CD4-positive, alpha-beta T cell treated with Interleukin-6 at 100 ng/mL for 8 hours (primary cell): ENCODE data around the gene ACER1.

Source experiments
- DNase-seq: peaks from one replicate; pipeline ENCODE4 v3.0.0-alpha.2; 2020; ENCODE audit warnings: mixed read lengths, low spot score

ACER1 gene

DNA sequence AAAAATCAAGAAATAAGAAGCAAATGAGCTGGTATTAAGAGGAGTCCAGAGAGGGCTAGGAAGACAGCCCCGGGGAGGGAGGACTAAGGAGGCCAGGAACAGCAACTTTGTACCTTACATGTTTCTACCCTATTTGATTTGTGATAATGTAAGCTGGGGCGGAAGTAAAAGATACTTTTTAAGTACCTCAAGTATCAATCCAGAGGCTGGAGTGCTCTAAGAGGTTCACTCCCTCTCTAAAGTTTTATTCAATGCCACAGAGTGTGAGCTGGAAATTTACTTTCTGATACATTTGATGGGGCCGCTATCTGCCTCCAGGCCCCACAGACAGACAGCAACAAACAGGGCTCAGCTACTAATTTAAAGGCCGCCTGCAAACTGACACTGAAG lies 65.0 kb downstream of the ACER1 start:
- DNase-seq, result no peak

- DNase-seq, result no peak
These were observed 65.6 kb downstream of the ACER1 start for GRCh38 chr19:6267552-6268381.

- DNase-seq, result no peak
These were observed 68.6 kb downstream of the ACER1 start for GRCh38 chr19:6264803-6265202.

GRCh38 chr19:6263735-6264444 lies 69.5 kb downstream of the ACER1 start:
- no peak for DNase-seq

DNA sequence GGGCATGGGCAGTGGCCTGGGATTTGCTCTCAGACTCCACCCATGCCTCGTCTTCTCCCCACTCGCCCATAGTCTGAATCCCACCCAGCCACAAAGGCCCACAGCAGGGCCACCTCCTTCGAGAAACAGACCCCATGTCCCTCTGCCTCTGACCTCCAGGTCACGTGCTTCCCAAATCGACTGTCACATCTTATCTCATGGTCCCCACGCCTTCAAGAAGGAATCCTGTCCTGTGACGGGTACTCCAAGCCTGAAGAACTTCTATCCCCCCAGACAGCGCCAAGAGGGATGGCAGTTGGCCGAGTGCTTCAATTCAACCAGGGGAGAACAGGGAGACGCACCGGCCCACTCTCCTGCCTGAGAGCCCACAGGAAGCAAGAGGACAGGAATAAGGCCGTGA lies 70.1 kb downstream of the ACER1 start:
- DNase-seq, result no peak

GRCh38 chr19:6262519-6262918 lies 70.9 kb downstream of the ACER1 start:
- DNase-seq, result no peak

DNA sequence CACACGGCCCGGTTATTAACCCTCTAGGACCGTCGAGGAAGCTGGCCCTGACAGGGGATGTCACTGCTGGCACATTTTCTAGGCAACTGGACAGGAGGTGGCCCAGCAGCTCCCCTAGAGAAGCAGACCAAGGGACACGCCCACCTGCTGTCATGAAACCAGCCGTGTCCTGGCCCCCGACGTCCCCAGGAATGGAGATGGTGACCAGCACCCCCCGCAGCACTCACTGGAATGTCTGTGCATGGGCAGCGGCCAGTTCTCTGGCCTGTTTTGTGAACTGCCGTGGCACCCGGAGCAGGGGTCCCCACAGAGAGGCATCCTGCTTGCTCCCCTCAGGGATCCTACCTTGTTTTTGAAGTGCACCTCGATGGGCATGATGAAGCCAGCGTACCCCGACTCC lies 71.5 kb downstream of the ACER1 start:
- DNase-seq, result no peak

- no peak for DNase-seq
These were observed 72.3 kb downstream of the ACER1 start for GRCh38 chr19:6260912-6261650.

GRCh38 chr19:6260376-6260775 lies 73.0 kb downstream of the ACER1 start:
- no peak for DNase-seq

DNA sequence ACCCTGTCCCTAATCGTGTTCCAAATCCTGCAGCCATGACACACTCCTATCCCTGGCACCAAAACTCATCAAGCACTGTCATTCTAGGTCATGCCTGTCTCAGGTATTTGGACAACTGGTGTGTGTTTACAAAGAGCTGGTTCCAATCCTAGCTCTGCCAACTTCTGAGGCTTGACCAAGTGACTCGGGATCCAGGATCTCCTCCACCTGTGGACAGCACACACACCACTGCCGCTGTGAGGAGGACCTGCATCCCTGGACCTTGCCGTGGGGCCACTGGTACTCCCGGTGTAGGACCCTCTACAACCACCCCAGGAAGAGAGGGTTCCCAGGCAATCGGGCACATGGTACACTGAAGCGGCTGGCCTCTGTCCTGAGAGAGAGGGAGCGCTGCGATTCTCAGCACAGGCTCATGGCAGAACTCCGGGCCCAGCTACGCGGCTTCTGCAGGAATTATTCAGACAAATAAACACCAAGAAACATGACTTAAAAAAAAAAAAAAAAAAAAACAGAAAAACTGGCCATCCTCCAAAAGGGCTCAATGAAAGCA lies 74.0 kb downstream of the ACER1 start:
- DNase-seq, result no peak

DNA sequence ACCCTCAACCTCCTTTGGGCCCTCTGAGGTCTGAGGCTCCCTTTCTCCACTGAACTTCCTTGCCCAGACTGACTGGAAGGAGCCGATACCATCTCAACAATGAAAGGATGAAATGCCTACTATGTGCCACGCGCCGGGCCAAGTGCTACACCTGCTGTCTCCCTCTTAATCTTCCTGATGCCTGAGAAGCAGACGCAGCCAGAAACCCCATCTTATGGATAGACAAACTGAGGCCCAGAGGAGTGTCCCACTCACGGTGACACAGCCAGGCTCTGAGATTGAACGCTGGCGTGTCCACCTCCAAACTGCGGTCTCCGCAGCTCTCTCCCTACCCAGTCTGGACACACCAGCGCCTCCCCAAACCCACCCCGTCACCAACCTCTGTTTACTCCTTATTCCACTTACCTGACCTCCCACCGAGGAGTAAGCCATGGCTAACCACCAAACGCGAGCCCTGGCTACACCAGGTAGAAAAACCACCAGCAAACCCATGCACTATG lies 74.5 kb downstream of the ACER1 start:
- no peak for DNase-seq
